HepG2 (cell line): Measurements from ENCODE around the gene PPIL6. TPM values are rescaled to one million over a fixed set of nuclear protein-coding genes. Genes with fewer than 3 reads are reported as not detected.

ENCODE experiments used
- ARID2 ChIP-seq: sonication (generic); formaldehyde crosslinking; IDR thresholded peaks from 2 replicates; pipeline ENCODE4 v1.8.1; 2022; ENCODE audit warnings: mild to moderate bottlenecking, missing genetic modification reagents, borderline replicate concordance
- ATF5 ChIP-seq: sonication (generic); formaldehyde crosslinking; IDR thresholded peaks from 2 replicates; pipeline ENCODE4 v1.4.0; 2020; ENCODE audit warnings: mild to moderate bottlenecking, low read depth, missing genetic modification reagents
- ELF1 ChIP-seq: sonication (generic); formaldehyde crosslinking; IDR thresholded peaks from 2 replicates; pipeline ENCODE4 v1.4.0; 2020; ENCODE audit warnings: missing genetic modification reagents
- ELK4 ChIP-seq: sonication (generic); formaldehyde crosslinking; IDR thresholded peaks from 2 replicates; pipeline ENCODE4 v1.9.0; 2021; ENCODE audit warnings: missing genetic modification reagents, borderline replicate concordance
- HNRNPH1 ChIP-seq: fragments of 200-400 bp; formaldehyde crosslinking; optimal IDR thresholded peaks from 2 replicates; pipeline ENCODE3; 2017; ENCODE audit warnings: mild to moderate bottlenecking, low read depth, low read length
- ISL2 ChIP-seq: sonication (generic); formaldehyde crosslinking; IDR thresholded peaks from 2 replicates; pipeline ENCODE4 v1.5.0; 2020; ENCODE audit warnings: missing genetic modification reagents
- KAT2B ChIP-seq: fragments of 150-350 bp; IDR thresholded peaks from 2 replicates; pipeline ENCODE4 v1.6.1; 2014; ENCODE audit warnings: low read depth, low read length, borderline replicate concordance
- KLF6 ChIP-seq: IDR thresholded peaks from 2 replicates; pipeline ENCODE4 v1.8.0; 2016; ENCODE audit warnings: missing biosample characterization, missing genetic modification reagents
- NCOA1 ChIP-seq: sonication (generic); formaldehyde crosslinking; IDR thresholded peaks from 2 replicates; pipeline ENCODE4 v1.9.0; 2021; ENCODE audit warnings: missing genetic modification reagents
- NONO ChIP-seq, 2 experiments: fragments of 450-650 bp in 1 of 2; sonication (generic) in 1 of 2; formaldehyde crosslinking in 1 of 2; IDR thresholded peaks in 1 of 2; conservative IDR thresholded peaks in 1 of 2; 2 replicates each; pipeline versions ENCODE4 v1.6.1 to v1.8.0; 2017 to 2022; ENCODE audit warnings: mild to moderate bottlenecking in 1 of 2, missing genetic modification reagents in 1 of 2, moderate library complexity in 1 of 2
- SOX6 ChIP-seq, 2 experiments: fragments of 450-650 bp in 1 of 2; sonication (generic) in 1 of 2; formaldehyde crosslinking in 1 of 2; IDR thresholded peaks; 2 replicates each; pipeline versions ENCODE4 v1.4.0 to v1.6.1; 2017 to 2020; ENCODE audit warnings: antibody characterized with exemption in 1 of 2, mild to moderate bottlenecking in 1 of 2, missing genetic modification reagents in 1 of 2
- THAP11 ChIP-seq: IDR thresholded peaks from 2 replicates; pipeline ENCODE4 v1.6.1; 2016; ENCODE audit warnings: missing biosample characterization, missing genetic modification reagents
- ZBTB42 ChIP-seq: sonication (generic); formaldehyde crosslinking; IDR thresholded peaks from 2 replicates; pipeline ENCODE4 v1.5.0; 2020; ENCODE audit warnings: mild to moderate bottlenecking, missing genetic modification reagents
- ZBTB7A ChIP-seq: sonication (generic); formaldehyde crosslinking; IDR thresholded peaks from 2 replicates; pipeline ENCODE4 v1.8.0; 2022; ENCODE audit warnings: mild to moderate bottlenecking, missing genetic modification reagents
- ZNF337 ChIP-seq: sonication (generic); formaldehyde crosslinking; IDR thresholded peaks from 2 replicates; pipeline ENCODE4 v1.5.1; 2020; ENCODE audit warnings: missing genetic modification reagents, low read depth, mild to moderate bottlenecking, borderline replicate concordance
- ZNF484 ChIP-seq: sonication (generic); formaldehyde crosslinking; IDR thresholded peaks from 2 replicates; pipeline ENCODE4 v1.5.1; 2020; ENCODE audit warnings: mild to moderate bottlenecking, low read depth, missing genetic modification reagents, borderline replicate concordance
- ZNF660 ChIP-seq: sonication (generic); formaldehyde crosslinking; IDR thresholded peaks from 2 replicates; pipeline ENCODE4 v1.5.1; 2020; ENCODE audit warnings: mild to moderate bottlenecking, low read depth, missing genetic modification reagents, borderline replicate concordance
- ZNF720 ChIP-seq: sonication (generic); formaldehyde crosslinking; IDR thresholded peaks from 2 replicates; pipeline ENCODE4 v1.4.0; 2020; ENCODE audit warnings: missing genetic modification reagents
- ZNF800 ChIP-seq: sonication (generic); formaldehyde crosslinking; IDR thresholded peaks from 2 replicates; pipeline ENCODE4 v1.4.0; 2020; ENCODE audit warnings: missing genetic modification reagents
- polyA plus RNA-seq, 8 experiments: library from polyadenylated mRNA; depleted of rRNA in 3 of 8; stranded (reverse) in 7 of 8; unstranded in 1 of 8; fragments of >200 nt; fragmentation: Illumina TruSeq in 4 of 8; extraction: Trizol in 4 of 8; gene quantifications; 2 replicates each; pipeline versions ENCODE4 v1.2.1 to v1.2.3, GENCODE V29; 2011 to 2016; ENCODE audit warnings: low read depth in 4 of 8, missing spikeins in 1 of 8, mixed read lengths in 1 of 8; ENCODE audit not compliant: insufficient read depth in 1 of 8
- total RNA-seq, 5 experiments: library from RNA; depleted of rRNA; stranded (reverse); fragments of >200 nt; fragmentation: Illumina TruSeq; extraction: Trizol; gene quantifications; 2 replicates each; pipeline ENCODE4 v1.2.3, GENCODE V29; 2016; ENCODE audit warnings: low read depth in 1 of 5

The PPIL6 gene
- total and polyA plus RNA-seq, 2 of the 13 experiments (the other 11 are each of a cell fraction or from before 2014, with no cell fraction given), result 0.22 to 0.46 TPM

- TF ChIP-seq ARID2 (no peak), SOX6 (IDR thresholded peaks at IDR 0.05) (no peak), SOX6 (CRISPR knock-in tag; IDR thresholded peaks at IDR 0.05) (0 out of 2 replicates have a peak, but pooled peaks have one; percentile 24), NCOA1 (CRISPR knock-in tag) (no peak), ZNF337 (no peak), ATF5 (no peak), ELK4 (CRISPR knock-in tag) (no peak), ZBTB42 (no peak), KAT2B (no peak), NONO (IDR thresholded peaks at IDR 0.05) (no peak), NONO (CRISPR knock-in tag; conservative IDR thresholded peaks at IDR 0.05) (peak; percentile 58; the same call in 1 of the 2 replicates), ZNF484 (no peak), ZNF720 (no peak), ZBTB7A (CRISPR knock-in tag) (peak; percentile 29; the same call in 1 of the 2 replicates), ZNF800 (CRISPR knock-in tag) (peak; percentile 95), ZNF660 (CRISPR knock-in tag) (no peak), HNRNPH1 (no peak), KLF6 (no peak), ELF1 (CRISPR knock-in tag) (no peak), THAP11 (no peak), ISL2 (CRISPR knock-in tag) (peak; percentile 21; the same call in 1 of the 2 replicates)
Observed at GRCh38 chr6:109456111-109456583, 15.7 kb upstream of the PPIL6 start (continued).
